Measurements from ENCODE around the gene MYRF. TPM values are rescaled to one million over a fixed set of nuclear protein-coding genes. Genes with fewer than 3 reads are reported as not detected.
A peak's percentile ranks its signal among the peaks of the same experiment; 100 is the strongest.

The MYRF gene
- total RNA-seq, 2 experiments from 2014 or later: 0.31 to 0.49 TPM

GRCh38 chr11:61756452-61757212 is 4.2 kb downstream of the MYRF start:
- TF ChIP-seq, protein P1, sequence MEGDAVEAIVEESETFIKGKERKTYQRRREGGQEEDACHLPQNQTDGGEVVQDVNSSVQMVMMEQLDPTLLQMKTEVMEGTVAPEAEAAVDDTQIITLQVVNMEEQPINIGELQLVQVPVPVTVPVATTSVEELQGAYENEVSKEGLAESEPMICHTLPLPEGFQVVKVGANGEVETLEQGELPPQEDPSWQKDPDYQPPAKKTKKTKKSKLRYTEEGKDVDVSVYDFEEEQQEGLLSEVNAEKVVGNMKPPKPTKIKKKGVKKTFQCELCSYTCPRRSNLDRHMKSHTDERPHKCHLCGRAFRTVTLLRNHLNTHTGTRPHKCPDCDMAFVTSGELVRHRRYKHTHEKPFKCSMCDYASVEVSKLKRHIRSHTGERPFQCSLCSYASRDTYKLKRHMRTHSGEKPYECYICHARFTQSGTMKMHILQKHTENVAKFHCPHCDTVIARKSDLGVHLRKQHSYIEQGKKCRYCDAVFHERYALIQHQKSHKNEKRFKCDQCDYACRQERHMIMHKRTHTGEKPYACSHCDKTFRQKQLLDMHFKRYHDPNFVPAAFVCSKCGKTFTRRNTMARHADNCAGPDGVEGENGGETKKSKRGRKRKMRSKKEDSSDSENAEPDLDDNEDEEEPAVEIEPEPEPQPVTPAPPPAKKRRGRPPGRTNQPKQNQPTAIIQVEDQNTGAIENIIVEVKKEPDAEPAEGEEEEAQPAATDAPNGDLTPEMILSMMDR (IDR thresholded peaks at IDR 0.05): no peak
- Mint-ChIP-seq H3K27me3 (peaks cover 20% of the 10 kb centered on the region), H3K4me1 (ENCODE audit: low read depth) (peaks cover 10% of the 10 kb centered on the region), H3K27ac (no peak overlapping the region), H3K36me3 (ENCODE audit: low read depth) (no peaks in the 10 kb centered on the region), H3K9me3 (no peaks in the 10 kb centered on the region), H3K4me3 (no peak overlapping the region)
- intact Hi-C loops (cut with DNase I, micrococcal nuclease): no loop called here
- DNase-seq (peak in 9 of 14 experiments; percentile 18 to 43 (median 29)), ATAC-seq (ENCODE audit: poor library complexity) (no peak)
- H3K4me1 ChIP-seq (ENCODE audit: insufficient read depth, low read length): peaks cover 25% of the 10 kb centered on the region
- H3K27ac ChIP-seq (ENCODE audit: low read depth in 1 of 2, low read length in 2 of 2): no peak overlapping the region
- ChIA-PET CTCF (no interaction called here), POLR2A (no interaction called here)
- peaks cover 0 to 3% of the 10 kb centered on the region in 2 experiments for H3K9me3 ChIP-seq (ENCODE audit: control insufficient read depth in 1 of 2, insufficient read depth in 1 of 2, low read length in 2 of 2)
- H3K27me3 ChIP-seq (ENCODE audit: control insufficient read depth in 1 of 2, insufficient read depth in 2 of 2, low read length in 2 of 2): peaks cover 4 to 5% of the 10 kb centered on the region in 2 experiments
- H3K4me3 ChIP-seq (ENCODE audit: low read length): no peak overlapping the region
- H3K36me3 ChIP-seq (ENCODE audit: insufficient read depth, low read length): no peaks in the 10 kb centered on the region

DNA sequence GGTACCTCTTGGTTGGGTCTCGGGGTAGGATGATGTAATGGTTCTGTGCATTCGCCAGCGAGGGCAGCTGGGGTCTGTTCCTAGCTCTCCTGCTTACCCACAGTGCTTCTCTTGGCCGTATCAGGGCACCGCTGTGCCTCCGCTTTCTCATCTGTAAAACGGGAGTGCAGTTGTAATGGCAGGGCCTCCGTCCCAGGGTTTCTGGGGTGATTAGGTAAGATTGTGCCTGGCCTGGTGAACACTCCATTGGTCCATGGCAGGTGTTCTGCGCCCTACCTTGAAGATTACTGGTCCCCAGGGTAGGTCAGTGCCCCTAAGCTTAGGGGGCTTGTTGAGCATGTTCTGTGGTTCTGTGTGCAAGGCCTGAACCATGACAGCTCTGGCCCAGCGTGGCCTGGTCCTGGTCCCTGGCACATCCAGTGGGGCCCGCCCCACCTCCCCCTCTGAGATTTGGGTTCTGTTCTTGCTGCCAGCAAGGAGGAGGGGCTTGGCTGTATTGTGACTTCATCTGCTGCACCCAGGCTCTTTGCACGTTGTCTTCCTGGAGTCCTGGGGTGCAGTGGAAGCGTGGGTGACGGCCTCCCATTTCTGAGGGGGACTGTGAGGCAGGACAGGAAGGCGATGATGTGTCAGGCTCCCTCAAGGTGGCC is 4.9 kb downstream of the MYRF start:
- Mint-ChIP-seq H3K27me3 (peaks cover 20% of the 10 kb centered on the region), H3K4me3 (no peak overlapping the region), H3K9me3 (no peaks in the 10 kb centered on the region), H3K27ac (no peak overlapping the region), H3K4me1 (ENCODE audit: low read depth) (peaks cover 10% of the 10 kb centered on the region), H3K36me3 (ENCODE audit: low read depth) (no peaks in the 10 kb centered on the region)
- Histone ChIP-seq H3K9me3 (ENCODE audit: control insufficient read depth in 1 of 2, insufficient read depth in 1 of 2, low read length in 2 of 2) (peaks cover 0 to 3% of the 10 kb centered on the region in 2 experiments), H3K36me3 (ENCODE audit: insufficient read depth, low read length) (no peaks in the 10 kb centered on the region), H3K27me3 (ENCODE audit: control insufficient read depth in 1 of 2, insufficient read depth in 2 of 2, low read length in 2 of 2) (no peaks in the 10 kb centered on the region), H3K4me1 (ENCODE audit: insufficient read depth, low read length) (peaks cover 19% of the 10 kb centered on the region), H3K27ac (ENCODE audit: low read depth in 1 of 2, low read length in 2 of 2) (no peak overlapping the region), H3K4me3 (ENCODE audit: low read length) (no peak overlapping the region)
- TF ChIP-seq, protein P1 (IDR thresholded peaks at IDR 0.05): no peak
- DNase-seq (no peak), ATAC-seq (ENCODE audit: poor library complexity) (no peak)
- intact Hi-C loops (cut with DNase I, micrococcal nuclease): no loop called here
- ChIA-PET CTCF (no interaction called here), POLR2A (no interaction called here)

GRCh38 chr11:61760946-61761345 is 8.5 kb downstream of the MYRF start:
- H3K27ac Mint-ChIP-seq: no peak overlapping the region
- no peaks in the 10 kb centered on the region for H3K9me3 Mint-ChIP-seq
- ATAC-seq (ENCODE audit: poor library complexity): no peak
- no peak overlapping the region for H3K27ac ChIP-seq (ENCODE audit: low read depth in 1 of 2, low read length in 2 of 2)
- H3K4me3 ChIP-seq (ENCODE audit: low read length): no peak overlapping the region
- no peak overlapping the region for H3K4me3 Mint-ChIP-seq
- H3K4me1 Mint-ChIP-seq (ENCODE audit: low read depth): no peaks in the 10 kb centered on the region
- H3K4me1 ChIP-seq (ENCODE audit: insufficient read depth, low read length): peaks cover 7% of the 10 kb centered on the region
- no peaks in the 10 kb centered on the region for H3K27me3 ChIP-seq (ENCODE audit: control insufficient read depth in 1 of 2, insufficient read depth in 2 of 2, low read length in 2 of 2)
- H3K9me3 ChIP-seq (ENCODE audit: control insufficient read depth in 1 of 2, insufficient read depth in 1 of 2, low read length in 2 of 2): no peaks in the 10 kb centered on the region
- H3K36me3 Mint-ChIP-seq (ENCODE audit: low read depth): no peaks in the 10 kb centered on the region
- ChIA-PET CTCF (no interaction called here), POLR2A (no interaction called here)
- H3K27me3 Mint-ChIP-seq: peaks cover 7% of the 10 kb centered on the region
- no peaks in the 10 kb centered on the region for H3K36me3 ChIP-seq (ENCODE audit: insufficient read depth, low read length)
- DNase-seq: no peak
- intact Hi-C loops (cut with DNase I, micrococcal nuclease): no loop called here
- TF ChIP-seq, protein P1 (IDR thresholded peaks at IDR 0.05): no peak

Data from CD4-positive, alpha-beta T cell (primary cell).